Effector memory CD4-positive, alpha-beta T cell (primary cell): ENCODE data around the gene ACOT12.

Experiments
- DNase-seq, 3 donors: peaks; one replicate each; pipeline ENCODE4 v3.0.0-alpha.2; 2020
- H3K27ac ChIP-seq: 2 replicates; pipeline ENCODE4 v1.7.0; 2013; ENCODE audit warnings: mild to moderate bottlenecking, low read length, moderate library complexity; ENCODE audit not compliant: insufficient read depth, poor library complexity, severe bottlenecking
- H3K27me3 ChIP-seq: replicated peaks from 2 replicates; pipeline ENCODE4 v1.7.0; 2013; ENCODE audit warnings: mild to moderate bottlenecking, low read length; ENCODE audit not compliant: insufficient read depth, control insufficient read depth, poor library complexity, severe bottlenecking
- H3K36me3 ChIP-seq: 2 replicates; pipeline ENCODE4 v1.7.0; 2013; ENCODE audit warnings: mild to moderate bottlenecking, low read length, moderate library complexity; ENCODE audit not compliant: control insufficient read depth, insufficient read depth
- H3K4me1 ChIP-seq: 2 replicates; pipeline ENCODE4 v1.7.0; 2013; ENCODE audit warnings: low read length, mild to moderate bottlenecking; ENCODE audit not compliant: control insufficient read depth, insufficient read depth, poor library complexity, severe bottlenecking
- H3K4me3 ChIP-seq: 2 replicates; pipeline ENCODE4 v1.7.0; 2013; ENCODE audit warnings: low read length, low read depth, mild to moderate bottlenecking; ENCODE audit not compliant: insufficient read depth, poor library complexity, severe bottlenecking
- H3K9me3 ChIP-seq: 2 replicates; pipeline ENCODE4 v1.7.0; 2013; ENCODE audit warnings: mild to moderate bottlenecking, low read length, moderate library complexity; ENCODE audit not compliant: control insufficient read depth

ACOT12 gene

DNA sequence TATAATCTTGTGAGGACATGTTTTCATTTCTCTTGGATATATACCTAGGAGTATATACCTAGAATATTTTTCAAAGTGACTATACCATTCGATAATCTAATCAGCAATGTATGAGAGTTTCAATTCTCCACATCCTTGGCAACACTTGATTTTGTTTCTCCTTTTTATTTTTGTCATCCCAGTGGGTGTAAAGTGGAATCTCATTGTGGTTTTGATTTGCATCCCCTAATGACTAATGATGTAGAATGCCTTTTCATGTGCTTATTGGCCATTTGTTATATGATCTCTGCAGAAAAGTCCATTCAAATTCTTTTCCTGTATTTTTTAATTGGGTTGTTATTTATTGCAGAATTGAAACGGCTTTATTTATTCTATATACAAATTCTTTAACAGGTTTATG lies 77.4 kb downstream of the ACOT12 start:
- DNase-seq: no peak
- H3K27me3 ChIP-seq: no peaks in the 10 kb centered on the region
- no peak overlapping the region for H3K4me3 ChIP-seq
- no peaks in the 10 kb centered on the region for H3K4me1 ChIP-seq
- peaks cover 24% of the 10 kb centered on the region for H3K36me3 ChIP-seq
- no peak overlapping the region for H3K27ac ChIP-seq
- H3K9me3 ChIP-seq: no peaks in the 10 kb centered on the region

DNA sequence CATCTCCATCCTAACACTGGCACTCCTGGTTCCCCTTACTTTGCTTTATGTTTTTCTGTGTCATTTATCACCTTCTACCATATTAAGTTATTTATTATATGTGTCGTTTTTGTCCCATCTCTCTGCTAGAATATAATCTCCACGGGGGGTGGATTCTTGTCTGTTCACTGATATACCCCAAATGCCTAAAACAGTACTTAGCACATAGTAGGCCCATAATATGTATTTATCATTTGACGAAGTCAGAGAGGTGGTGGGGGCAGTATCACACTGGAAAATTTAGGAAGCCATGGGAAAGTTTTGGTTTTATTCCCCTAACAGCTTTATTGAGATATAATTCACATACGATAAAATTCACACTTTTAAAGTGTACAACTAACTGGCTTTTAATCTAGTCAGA lies 78.1 kb downstream of the ACOT12 start:
- H3K9me3 ChIP-seq: no peaks in the 10 kb centered on the region
- no peaks in the 10 kb centered on the region for H3K27me3 ChIP-seq
- H3K36me3 ChIP-seq: peaks cover 32% of the 10 kb centered on the region
- no peaks in the 10 kb centered on the region for H3K4me1 ChIP-seq
- no peak for DNase-seq
- no peak overlapping the region for H3K27ac ChIP-seq
- H3K4me3 ChIP-seq: no peak overlapping the region

DNA sequence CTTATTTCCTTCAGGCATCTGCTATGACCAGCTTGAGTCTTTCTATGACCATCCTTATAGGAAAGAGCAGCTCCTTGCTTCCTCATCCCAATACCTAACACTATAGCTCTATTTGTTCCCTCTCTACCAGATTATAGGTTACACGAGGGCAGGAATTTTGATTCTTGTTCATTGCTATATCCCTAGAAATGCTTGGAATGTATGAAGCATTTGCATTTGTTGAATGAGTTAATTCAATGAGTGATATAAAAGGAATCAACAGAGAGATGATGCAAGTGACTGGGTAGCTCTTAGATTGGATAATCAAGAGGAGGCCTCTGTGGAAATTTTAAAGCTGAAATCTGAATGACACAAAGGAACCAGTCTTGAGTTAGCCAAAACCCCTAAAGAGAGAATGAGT lies 78.6 kb downstream of the ACOT12 start:
- DNase-seq: no peak
- Histone ChIP-seq H3K4me3 (no peak overlapping the region), H3K9me3 (no peaks in the 10 kb centered on the region), H3K36me3 (peaks cover 37% of the 10 kb centered on the region), H3K27ac (no peak overlapping the region), H3K4me1 (no peaks in the 10 kb centered on the region), H3K27me3 (no peaks in the 10 kb centered on the region)

DNA sequence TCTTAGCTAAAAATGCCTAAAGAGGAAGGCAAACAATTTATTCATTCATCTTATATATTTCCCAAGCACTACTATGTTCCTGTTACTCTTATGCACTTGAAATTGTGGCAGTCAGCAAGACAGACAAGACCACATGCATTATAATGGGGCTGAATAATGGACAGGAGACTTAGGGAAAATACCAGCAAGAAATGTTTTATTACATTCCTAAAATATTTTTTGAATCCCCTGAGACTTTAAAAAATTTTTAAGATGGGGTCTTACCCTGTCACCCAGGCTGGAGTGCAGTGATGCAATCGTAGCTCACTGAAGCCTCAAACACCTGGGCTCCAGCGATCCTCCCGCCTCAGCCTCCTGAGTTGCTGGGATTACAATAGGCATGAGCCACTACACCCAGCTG lies 79.4 kb downstream of the ACOT12 start:
- no peaks in the 10 kb centered on the region for H3K4me1 ChIP-seq
- no peak for DNase-seq
- no peak overlapping the region for H3K4me3 ChIP-seq
- H3K27ac ChIP-seq: no peak overlapping the region
- no peaks in the 10 kb centered on the region for H3K9me3 ChIP-seq
- no peaks in the 10 kb centered on the region for H3K27me3 ChIP-seq
- peaks cover 38% of the 10 kb centered on the region for H3K36me3 ChIP-seq

DNA sequence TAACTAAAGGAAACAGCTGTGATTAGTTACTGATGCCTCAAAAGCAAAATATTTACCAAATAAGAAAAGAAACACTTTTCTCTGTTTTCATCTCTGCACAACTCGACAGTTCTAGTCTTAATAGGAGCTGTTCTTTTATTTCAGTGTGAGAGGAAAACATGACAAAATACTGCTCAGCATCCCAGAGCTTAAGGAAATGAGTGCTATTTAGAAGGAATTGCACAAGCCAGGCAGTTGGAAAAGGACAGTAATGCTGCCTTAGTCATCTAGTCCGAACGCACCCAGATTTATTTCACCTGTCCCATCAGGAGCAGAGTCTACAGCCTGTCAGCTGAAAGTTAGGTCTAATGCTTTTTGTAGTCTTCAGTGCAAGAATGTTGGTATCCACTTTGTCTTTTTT lies 80.2 kb downstream of the ACOT12 start:
- Histone ChIP-seq H3K27ac (no peak overlapping the region), H3K4me3 (no peak overlapping the region), H3K9me3 (no peaks in the 10 kb centered on the region), H3K4me1 (no peaks in the 10 kb centered on the region), H3K36me3 (peaks cover 46% of the 10 kb centered on the region), H3K27me3 (no peaks in the 10 kb centered on the region)
- DNase-seq: no peak

DNA sequence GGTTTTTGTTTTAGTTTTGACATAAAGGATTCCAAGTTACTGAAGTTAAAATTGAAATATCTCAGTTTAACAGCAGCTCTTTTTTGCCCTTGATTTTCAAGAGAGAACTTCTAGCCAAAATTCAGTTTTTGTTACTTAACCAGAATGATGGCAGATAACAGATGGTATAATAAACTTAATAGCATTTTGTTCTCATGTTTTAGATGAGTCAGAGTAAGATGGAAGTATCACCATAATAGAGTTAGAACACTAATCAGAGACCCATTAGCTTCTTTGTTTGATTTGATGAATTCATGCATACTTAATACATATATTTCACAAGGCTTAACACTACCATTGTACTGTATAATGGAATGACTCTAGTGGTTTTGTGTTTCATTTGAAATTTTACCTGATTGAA lies 80.7 kb downstream of the ACOT12 start:
- no peak overlapping the region for H3K4me3 ChIP-seq
- no peak overlapping the region for H3K27ac ChIP-seq
- no peaks in the 10 kb centered on the region for H3K4me1 ChIP-seq
- H3K36me3 ChIP-seq: peaks cover 46% of the 10 kb centered on the region
- no peaks in the 10 kb centered on the region for H3K9me3 ChIP-seq
- no peaks in the 10 kb centered on the region for H3K27me3 ChIP-seq
- DNase-seq: no peak

DNA sequence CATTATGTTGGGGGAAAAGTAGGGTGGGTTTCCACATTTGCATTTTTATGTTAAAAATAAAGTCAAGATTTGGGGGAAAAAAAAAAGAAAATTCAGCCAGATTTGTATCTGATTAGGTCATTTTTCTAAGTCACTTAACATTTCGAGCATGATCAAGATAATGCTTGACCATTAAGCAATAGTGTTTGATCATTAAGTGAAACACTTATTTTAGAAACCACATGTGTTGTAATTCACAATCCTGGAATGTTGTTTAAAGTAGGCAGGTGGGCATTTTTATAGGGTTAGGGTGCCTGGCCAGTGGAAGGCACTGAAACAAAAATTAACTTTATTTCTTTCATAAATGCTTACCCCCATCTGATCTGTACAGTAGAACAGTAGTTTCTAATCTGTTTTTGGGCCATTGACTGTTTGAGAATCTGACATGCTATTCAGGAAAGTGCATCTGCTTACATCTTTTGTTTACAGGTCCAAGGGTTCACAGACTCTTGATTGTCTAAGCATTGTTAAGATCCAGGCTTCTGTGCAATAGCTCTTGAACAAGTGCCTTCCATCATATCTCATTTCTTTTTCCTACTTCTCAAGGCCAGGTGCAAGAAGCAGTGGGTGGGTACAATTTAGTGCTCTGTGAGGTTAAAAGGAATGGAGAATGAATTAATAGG lies 83.4 kb downstream of the ACOT12 start:
- Histone ChIP-seq H3K36me3 (peaks cover 46% of the 10 kb centered on the region), H3K4me1 (no peaks in the 10 kb centered on the region), H3K27me3 (no peaks in the 10 kb centered on the region), H3K27ac (no peak overlapping the region), H3K9me3 (no peaks in the 10 kb centered on the region), H3K4me3 (no peak overlapping the region)
- no peak for DNase-seq

DNA sequence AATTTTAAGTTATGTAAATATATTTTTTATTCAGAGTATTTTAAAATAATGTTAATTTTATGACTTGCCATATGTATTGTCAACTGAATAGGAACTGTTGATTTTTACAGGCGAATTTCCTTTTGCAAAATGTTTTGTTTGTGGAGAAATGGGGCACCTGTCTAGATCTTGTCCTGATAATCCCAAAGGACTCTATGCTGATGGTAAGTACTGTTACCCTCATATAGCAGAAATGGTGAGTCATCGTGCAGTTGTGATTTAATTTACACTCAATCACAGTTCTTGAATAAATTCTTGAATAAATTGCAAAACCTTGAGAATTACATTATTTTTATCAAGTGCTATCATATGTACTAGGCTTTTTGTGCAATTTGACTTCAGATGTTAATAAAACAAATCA lies 85.1 kb downstream of the ACOT12 start:
- peaks cover 45% of the 10 kb centered on the region for H3K36me3 ChIP-seq
- H3K27ac ChIP-seq: no peak overlapping the region
- DNase-seq: no peak

DNA sequence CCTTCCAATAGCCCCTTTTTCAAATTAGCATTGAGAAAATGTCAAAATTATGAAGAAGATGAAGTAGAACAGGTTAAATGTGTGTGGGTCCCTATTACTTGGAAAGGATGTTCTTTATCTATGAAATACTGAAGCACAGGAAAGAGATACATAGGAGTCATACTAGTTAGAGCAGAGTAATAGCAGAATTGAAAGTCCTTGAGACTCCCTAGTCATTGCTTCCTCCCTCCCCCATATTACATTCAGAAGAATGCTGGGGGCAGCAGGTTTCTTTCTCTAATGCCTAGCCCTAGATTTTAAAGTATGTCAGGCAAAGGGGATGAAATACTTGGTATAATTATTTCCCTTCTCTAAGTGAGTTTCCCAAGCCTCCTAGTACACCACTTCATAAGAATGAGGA lies 88.1 kb downstream of the ACOT12 start:
- no peak overlapping the region for H3K4me3 ChIP-seq
- no peak overlapping the region for H3K27ac ChIP-seq
- DNase-seq: no peak
- H3K27me3 ChIP-seq: no peaks in the 10 kb centered on the region
- H3K4me1 ChIP-seq: peaks cover 9% of the 10 kb centered on the region
- H3K36me3 ChIP-seq: peaks cover 17% of the 10 kb centered on the region
- no peaks in the 10 kb centered on the region for H3K9me3 ChIP-seq

More for the DNA sequence above, 85.1 kb downstream of the ACOT12 start:
- no peaks in the 10 kb centered on the region for H3K9me3 ChIP-seq
- no peaks in the 10 kb centered on the region for H3K27me3 ChIP-seq
- H3K4me1 ChIP-seq: no peaks in the 10 kb centered on the region
- no peak overlapping the region for H3K4me3 ChIP-seq

DNA sequence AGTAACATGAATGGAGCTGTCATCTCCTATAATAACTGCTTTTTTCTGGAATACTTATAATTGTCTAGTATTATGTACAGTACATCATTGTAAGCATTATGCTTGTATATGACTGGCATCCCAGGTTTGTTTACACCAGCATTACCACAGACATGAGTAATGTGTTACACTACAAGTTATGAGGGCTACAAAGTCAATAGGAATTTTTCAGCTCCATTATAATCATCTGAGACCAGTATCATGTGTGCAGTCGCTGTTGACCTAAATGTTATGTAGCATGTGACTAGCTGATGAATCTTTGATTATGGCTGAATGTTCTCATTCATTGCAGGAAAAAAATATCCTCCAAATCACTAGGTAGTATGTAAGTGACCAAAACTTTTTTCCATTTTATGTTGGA lies 90.4 kb downstream of the ACOT12 start:
- H3K27ac ChIP-seq: no peak overlapping the region
- peaks cover 20% of the 10 kb centered on the region for H3K4me1 ChIP-seq
- no peaks in the 10 kb centered on the region for H3K9me3 ChIP-seq
- peaks cover 4% of the 10 kb centered on the region for H3K36me3 ChIP-seq
- H3K27me3 ChIP-seq: no peaks in the 10 kb centered on the region
- DNase-seq: no peak
- H3K4me3 ChIP-seq: no peak overlapping the region
